K562 (cell line): Measurements from ENCODE around the gene COPS9. TPM values are rescaled to one million over a fixed set of nuclear protein-coding genes. Genes with fewer than 3 reads are reported as not detected.

Experiments
- ATAC-seq: fragments of 200-7000 bp; cut with Tn5 transposase; 3 replicates; pipeline ENCODE4 v1.9.1; 2020; ENCODE audit warnings: moderate library complexity
- BruUV-seq: library from RNA; stranded (reverse); fragments of 400-500 nt; replicated peaks from 2 replicates; lab custom pipeline; 2021; lab: Mats Ljungman, UMichigan
- CTCF ChIA-PET: fragments of 300-600 bp; formaldehyde crosslinking; extraction: SDS; loops from one replicate; lab custom pipeline; 2021; ENCODE audit warnings: low intra/inter-chr PET ratio; lab: Yijun Ruan, JAX
- POLR2A ChIA-PET: fragments of 300-600, 350-650 bp; sonication (Branson Sonifier 250); formaldehyde crosslinking; extraction: SDS; loops from one replicate; lab custom pipeline; 2021; ENCODE audit warnings: antibody characterized with exemption, inconsistent platforms; lab: Yijun Ruan, JAX
- DNase-seq, 4 experiments: peaks; one replicate each; pipeline versions ENCODE4 v3.0.0 to v3.0.0-alpha.2; 2011 to 2018; ENCODE audit warnings: low spot score in 3 of 4, mixed read lengths in 3 of 4; ENCODE audit errors: extremely low read depth in 1 of 4
- FAIRE-seq: peaks from 2 replicates; lab custom pipeline; 2011; peaks lifted over from hg19 to GRCh38; lab: Jason Lieb, UNC
- H2AFZ ChIP-seq: 2 replicates; pipeline ENCODE4 v1.6.0; 2011; ENCODE audit warnings: low read depth, low read length, control low read depth, inconsistent platforms
- H3K27ac ChIP-seq: fragments of 200-600 bp; 3 replicates; pipeline ENCODE4 v1.8.0; 2011; ENCODE audit warnings: low read depth, mild to moderate bottlenecking, control low read depth, inconsistent platforms, low read length, moderate library complexity, mixed read lengths; ENCODE audit errors: extremely low read depth
- H3K27me3 ChIP-seq, 2 experiments: fragments of 300-600 bp in 1 of 2; 2 replicates in 1 of 2; 3 replicates in 1 of 2; pipeline versions ENCODE4 v1.6.0 to v1.8.0; 2011; ENCODE audit warnings: inconsistent platforms in 2 of 2, low read length in 2 of 2, mild to moderate bottlenecking in 1 of 2, mixed read lengths in 1 of 2, moderate library complexity in 1 of 2; ENCODE audit not compliant: control insufficient read depth in 2 of 2, insufficient read depth in 2 of 2
- H3K36me3 ChIP-seq: fragments of 300-600 bp; 3 replicates; pipeline ENCODE4 v1.8.0; 2011; ENCODE audit warnings: mild to moderate bottlenecking, low read length, inconsistent platforms; ENCODE audit not compliant: control insufficient read depth, insufficient read depth
- H3K4me1 ChIP-seq, 2 experiments: fragments of 200-600 bp in 1 of 2; replicated peaks in 1 of 2; 2 replicates in 1 of 2; 3 replicates in 1 of 2; pipeline versions ENCODE4 v1.5.1 to v1.8.0; 2011; ENCODE audit warnings: inconsistent platforms in 2 of 2, low read length in 2 of 2, mild to moderate bottlenecking in 1 of 2, mixed read lengths in 1 of 2, moderate library complexity in 1 of 2; ENCODE audit not compliant: control insufficient read depth in 2 of 2, insufficient read depth in 2 of 2
- H3K4me2 ChIP-seq: 2 replicates; pipeline ENCODE4 v1.6.1; 2011; ENCODE audit warnings: low read length, control low read depth, inconsistent platforms, mixed read lengths; ENCODE audit not compliant: insufficient read depth
- H3K4me3 ChIP-seq: fragments of 200-600 bp; sonication (generic), shearing (Covaris generic); 2 replicates; pipeline ENCODE4 v1.5.1; 2016; ENCODE audit warnings: control low read depth, inconsistent platforms
- H3K79me2 ChIP-seq: fragments of 200-600 bp; 3 replicates; pipeline ENCODE4 v1.8.0; 2011; ENCODE audit warnings: low read length, inconsistent platforms; ENCODE audit not compliant: control insufficient read depth, insufficient read depth
- H3K9ac ChIP-seq, 2 experiments: 2 replicates each; pipeline versions ENCODE4 v1.6.0 to v1.6.1; 2011; ENCODE audit warnings: low read depth in 2 of 2, low read length in 2 of 2, control low read depth in 1 of 2, inconsistent platforms in 1 of 2, mild to moderate bottlenecking in 1 of 2, mixed read lengths in 1 of 2; ENCODE audit not compliant: insufficient read depth in 1 of 2
- H3K9me1 ChIP-seq: one replicate; pipeline ENCODE4 v1.6.0; 2011; ENCODE audit warnings: inconsistent platforms, mild to moderate bottlenecking, low read length, moderate library complexity; ENCODE audit not compliant: control insufficient read depth, insufficient read depth
- H3K9me3 ChIP-seq: replicated peaks from 2 replicates; pipeline ENCODE4 v1.5.1; 2011; ENCODE audit warnings: low read depth, low read length, inconsistent platforms; ENCODE audit not compliant: control insufficient read depth, insufficient read depth
- H4K20me1 ChIP-seq: replicated peaks from 2 replicates; pipeline ENCODE4 v1.6.1; 2011; ENCODE audit warnings: low read length, inconsistent platforms, mixed read lengths; ENCODE audit not compliant: control insufficient read depth, insufficient read depth
- HDGF ChIP-seq: fragments of 450-650 bp; IDR thresholded peaks from 2 replicates; pipeline ENCODE4 v1.6.1; 2016
- MTF1 ChIP-seq: fragments of 250-450 bp; sonication (Bioruptor Pico); IDR thresholded peaks from 2 replicates; pipeline ENCODE4 v1.9.0; 2021; ENCODE audit warnings: moderate library complexity, mild to moderate bottlenecking, inconsistent platforms, borderline replicate concordance
- PHF20 ChIP-seq: fragments of 450-650 bp; IDR thresholded peaks from 2 replicates; pipeline ENCODE4 v1.6.1; 2018; ENCODE audit not compliant: partially characterized antibody
- PHF21A ChIP-seq: fragments of 450-650 bp; IDR thresholded peaks from 2 replicates; pipeline ENCODE4 v1.6.1; 2017; ENCODE audit warnings: low read depth, borderline replicate concordance
- POLR2G ChIP-seq: fragments of 200-400 bp; formaldehyde crosslinking; IDR thresholded peaks from 2 replicates; pipeline ENCODE4 v1.6.1; 2017; ENCODE audit warnings: low read depth, mild to moderate bottlenecking, antibody characterized with exemption, low read length, moderate library complexity
- TSHZ1 ChIP-seq: fragments of 250-450 bp; sonication (Bioruptor Pico); IDR thresholded peaks from 2 replicates; pipeline ENCODE4 v1.4.0; 2020; ENCODE audit warnings: mild to moderate bottlenecking, moderate library complexity
- WHSC1 ChIP-seq: IDR thresholded peaks from one replicate; pipeline ENCODE4 v1.6.1; 2012; ENCODE audit warnings: low read length, control low read depth, inconsistent platforms
- ZBTB1 ChIP-seq: sonication (generic); formaldehyde crosslinking; IDR thresholded peaks from 2 replicates; pipeline ENCODE4 v1.8.1; 2023; ENCODE audit warnings: missing genetic modification reagents, low read depth, mild to moderate bottlenecking, borderline replicate concordance
- ZBTB12 ChIP-seq: fragments of 250-450 bp; sonication (Bioruptor Pico); IDR thresholded peaks from 2 replicates; pipeline ENCODE4 v1.4.0; 2020
- ZBTB8A ChIP-seq: fragments of 450-650 bp; IDR thresholded peaks from 2 replicates; pipeline ENCODE4 v1.6.1; 2018; ENCODE audit warnings: mild to moderate bottlenecking, moderate library complexity; ENCODE audit not compliant: partially characterized antibody
- ZFPM2 ChIP-seq: fragments of 250-450 bp; sonication (Bioruptor Pico); IDR thresholded peaks from 2 replicates; pipeline ENCODE4 v1.5.1; 2022; ENCODE audit warnings: mild to moderate bottlenecking
- ZNF140 ChIP-seq: fragments of 250-450 bp; sonication (Bioruptor Pico); IDR thresholded peaks from 2 replicates; pipeline ENCODE4 v1.8.0; 2021; ENCODE audit warnings: moderate library complexity, mild to moderate bottlenecking, inconsistent platforms
- ZNF347 ChIP-seq: fragments of 450-650 bp; formaldehyde crosslinking; IDR thresholded peaks from 2 replicates; pipeline ENCODE4 v1.4.0; 2020; ENCODE audit warnings: low read depth, mild to moderate bottlenecking, moderate library complexity
- WGBS: fragments of 100-300 bp; shearing (Covaris generic); methylation state at CpG from one replicate; pipeline ENCODE4 v1.1.6; 2016; ENCODE audit warnings: low coverage, mixed read lengths; ENCODE audit not compliant: insufficient coverage; ENCODE audit errors: missing lambda C conversion rate; 5-methylcytosine and 5-hydroxymethylcytosine counted together
- in situ Hi-C: fragments of 300-500 bp; cut with MboI; formaldehyde crosslinking; loops from 4 replicates; pipeline ENCODE4 v1.15.0; 2018; ENCODE audit warnings: inconsistent platforms, mixed read lengths
- intact Hi-C: fragments of 100-400 bp; cut with micrococcal nuclease; formaldehyde crosslinking; loops from 2 replicates; pipeline ENCODE4 v1.14.2; 2022
- polyA plus RNA-seq, 8 experiments: library from polyadenylated mRNA; depleted of rRNA in 4 of 8; stranded (reverse) in 5 of 8; unstranded in 3 of 8; fragments of >200 nt; fragmentation: Nextera tagmentation in 2 of 8; fragmentation: Illumina TruSeq in 1 of 8; extraction: Ambion mirVana in 2 of 8; extraction: Trizol in 1 of 8; gene quantifications; 2 replicates each; pipeline versions ENCODE4 v1.2.1 to v1.2.3, GENCODE V29; 2011 to 2014; ENCODE audit warnings: inconsistent platforms in 1 of 8, missing spikeins in 1 of 8
- total RNA-seq, 7 experiments: library from RNA; depleted of rRNA in 6 of 7; stranded (reverse); fragments of >200 nt in 6 of 7; fragmentation: Illumina TruSeq in 2 of 7; extraction: Trizol in 2 of 7; gene quantifications; 2 replicates each; pipeline versions ENCODE4 v1.2.1 to v1.2.3, GENCODE V29; 2011 to 2021; ENCODE audit warnings: low replicate concordance in 1 of 7

Gene COPS9
- total and polyA plus RNA-seq, 9 of the 15 experiments (the other 6 are each of a cell fraction or from before 2014, with no cell fraction given) = 55.0 to 281 (median 99.9) TPM

- no peaks in the 10 kb centered on the region for H3K9me3 ChIP-seq
Measured at GRCh38 chr2:240129731-240130392, 6.2 kb downstream of the COPS9 start.

GRCh38 chr2:240129311-240129710, 6.8 kb downstream of the COPS9 start:
- 83% methylated on average over 5 of the region's 7 CpGs for WGBS
- no peak for FAIRE-seq
- BruUV-seq = no TSS peak
- no peak for TF ChIP-seq ZBTB8A
- no peak for TF ChIP-seq ZNF140
- no peak for TF ChIP-seq TSHZ1 (CRISPR knock-in tag)
- no peak for TF ChIP-seq ZBTB12 (CRISPR knock-in tag)
- no peak for TF ChIP-seq ZNF347 (CRISPR knock-in tag)
- TF ChIP-seq ZFPM2 (CRISPR knock-in tag) = no peak
- TF ChIP-seq HDGF = no peak
- no peak for TF ChIP-seq ZBTB1
- no peak for TF ChIP-seq POLR2G
- no peak for TF ChIP-seq WHSC1

More at GRCh38 chr2:240129731-240130392, 6.2 kb downstream of the COPS9 start:
- no peak for ATAC-seq
- Histone ChIP-seq H3K4me1 (peaks cover 0 to 2% of the 10 kb centered on the region in 2 experiments; a peak in 2 of 5 replicates), H3K36me3 (peaks cover 43% of the 10 kb centered on the region; the same call in 2 of the 3 replicates), H3K79me2 (peaks cover 6% of the 10 kb centered on the region), H3K4me2 (no peak overlapping the region), H4K20me1 (no peaks in the 10 kb centered on the region), H3K9me1 (no peaks in the 10 kb centered on the region), H3K27ac (no peak overlapping the region), H3K9ac (no peak overlapping the region), H2AFZ (no peak overlapping the region), H3K4me3 (no peak overlapping the region)
- 91% methylated on average over 15 of the region's 22 CpGs for WGBS
- ChIA-PET CTCF (no interaction called here), POLR2A (no interaction called here)
- intact Hi-C loops = no loop called here
- no peak for FAIRE-seq
- DNase-seq = no peak
- in situ Hi-C loops = no loop called here
- no TSS peak for BruUV-seq
- TF ChIP-seq PHF20 (no peak), POLR2G (peak; percentile 31; the same call in 1 of the 2 replicates), MTF1 (CRISPR knock-in tag) (no peak), PHF21A (no peak)
- TF ChIP-seq, all 486 proteins: peak for 1
- H3K27me3 ChIP-seq = no peaks in the 10 kb centered on the region

More at GRCh38 chr2:240129311-240129710, 6.8 kb downstream of the COPS9 start:
- ChIA-PET CTCF (no interaction called here), POLR2A (no interaction called here)
- H3K79me2 ChIP-seq = 0 out of 3 replicates have a peak, but pooled peaks cover under 1% of the 10 kb centered on the region
- in situ Hi-C loops (no loop called here), intact Hi-C loops (no loop called here)
- DNase-seq = no peak
- H3K9ac ChIP-seq = no peak overlapping the region
- H4K20me1 ChIP-seq = no peaks in the 10 kb centered on the region
- H3K4me1 ChIP-seq = no peaks in the 10 kb centered on the region; a peak in 1 of 5 replicates
- H3K9me1 ChIP-seq = no peaks in the 10 kb centered on the region
- H3K9me3 ChIP-seq = no peaks in the 10 kb centered on the region
- no peak overlapping the region for H3K4me2 ChIP-seq
- no peak for ATAC-seq
- H3K27ac ChIP-seq = no peak overlapping the region
- no peak overlapping the region for H2AFZ ChIP-seq
- peaks cover 43% of the 10 kb centered on the region; the same call in 2 of the 3 replicates for H3K36me3 ChIP-seq
- H3K4me3 ChIP-seq = no peak overlapping the region
- H3K27me3 ChIP-seq = no peaks in the 10 kb centered on the region
